ENCODE data around the gene TMEM45A. TPM values are rescaled to one million over a fixed set of nuclear protein-coding genes. Genes with fewer than 3 reads are reported as not detected.

The TMEM45A gene
- total RNA-seq, 4 donors from 2014 or later, result 1.8 to 25.1 (median 5.1) TPM

GRCh38 chr3:100609963-100610362, 117.5 kb downstream of the TMEM45A start:
- no peak overlapping the region for H3K27ac ChIP-seq
- 64 to 72% methylated on average over 2 of the region's 2 CpGs for WGBS, 2 donors
- intact Hi-C loops (cut with DNase I), result no loop called here
- H3K4me1 ChIP-seq, result no peaks in the 10 kb centered on the region
- H3K36me3 ChIP-seq, result no peaks in the 10 kb centered on the region
- no peak overlapping the region for H3K4me3 ChIP-seq
- no peak for DNase-seq
- TF ChIP-seq, protein P1, sequence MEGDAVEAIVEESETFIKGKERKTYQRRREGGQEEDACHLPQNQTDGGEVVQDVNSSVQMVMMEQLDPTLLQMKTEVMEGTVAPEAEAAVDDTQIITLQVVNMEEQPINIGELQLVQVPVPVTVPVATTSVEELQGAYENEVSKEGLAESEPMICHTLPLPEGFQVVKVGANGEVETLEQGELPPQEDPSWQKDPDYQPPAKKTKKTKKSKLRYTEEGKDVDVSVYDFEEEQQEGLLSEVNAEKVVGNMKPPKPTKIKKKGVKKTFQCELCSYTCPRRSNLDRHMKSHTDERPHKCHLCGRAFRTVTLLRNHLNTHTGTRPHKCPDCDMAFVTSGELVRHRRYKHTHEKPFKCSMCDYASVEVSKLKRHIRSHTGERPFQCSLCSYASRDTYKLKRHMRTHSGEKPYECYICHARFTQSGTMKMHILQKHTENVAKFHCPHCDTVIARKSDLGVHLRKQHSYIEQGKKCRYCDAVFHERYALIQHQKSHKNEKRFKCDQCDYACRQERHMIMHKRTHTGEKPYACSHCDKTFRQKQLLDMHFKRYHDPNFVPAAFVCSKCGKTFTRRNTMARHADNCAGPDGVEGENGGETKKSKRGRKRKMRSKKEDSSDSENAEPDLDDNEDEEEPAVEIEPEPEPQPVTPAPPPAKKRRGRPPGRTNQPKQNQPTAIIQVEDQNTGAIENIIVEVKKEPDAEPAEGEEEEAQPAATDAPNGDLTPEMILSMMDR (IDR thresholded peaks at IDR 0.05), result no peak
- no peak for TF ChIP-seq POLR2A (IDR thresholded peaks at IDR 0.05)
- H3K27me3 ChIP-seq, result peaks cover 0 to 6% (median 0%) of the 10 kb centered on the region in 4 donors
- no peaks in the 10 kb centered on the region for H3K9me3 ChIP-seq

GRCh38 chr3:100611221-100611620, 118.8 kb downstream of the TMEM45A start:
- intact Hi-C loops (cut with DNase I), result no loop called here
- Histone ChIP-seq H3K4me3 (no peak overlapping the region), H3K36me3 (no peaks in the 10 kb centered on the region), H3K4me1 (no peaks in the 10 kb centered on the region), H3K27me3 (peaks cover 0 to 6% (median 0%) of the 10 kb centered on the region in 4 donors), H3K9me3 (no peaks in the 10 kb centered on the region), H3K27ac (no peak overlapping the region)
- no peak for TF ChIP-seq POLR2A (IDR thresholded peaks at IDR 0.05)
- no peak for DNase-seq
- 56 to 72% methylated on average over 3 of the region's 3 CpGs for WGBS, 2 donors

GRCh38 chr3:100613721-100614390, 121.4 kb downstream of the TMEM45A start:
- Histone ChIP-seq H3K27me3 (peaks cover 0 to 6% (median 0%) of the 10 kb centered on the region in 4 donors), H3K27ac (no peak overlapping the region), H3K9me3 (no peaks in the 10 kb centered on the region), H3K4me1 (no peaks in the 10 kb centered on the region), H3K36me3 (no peaks in the 10 kb centered on the region), H3K4me3 (no peak overlapping the region)
- 73 to 75% methylated on average over 4 of the region's 4 CpGs for WGBS, 2 donors
- intact Hi-C loops (cut with DNase I), result no loop called here
- no peak for TF ChIP-seq POLR2A (IDR thresholded peaks at IDR 0.05)
- TF ChIP-seq, protein P1 (IDR thresholded peaks at IDR 0.05), result no peak
- no peak for DNase-seq

DNA sequence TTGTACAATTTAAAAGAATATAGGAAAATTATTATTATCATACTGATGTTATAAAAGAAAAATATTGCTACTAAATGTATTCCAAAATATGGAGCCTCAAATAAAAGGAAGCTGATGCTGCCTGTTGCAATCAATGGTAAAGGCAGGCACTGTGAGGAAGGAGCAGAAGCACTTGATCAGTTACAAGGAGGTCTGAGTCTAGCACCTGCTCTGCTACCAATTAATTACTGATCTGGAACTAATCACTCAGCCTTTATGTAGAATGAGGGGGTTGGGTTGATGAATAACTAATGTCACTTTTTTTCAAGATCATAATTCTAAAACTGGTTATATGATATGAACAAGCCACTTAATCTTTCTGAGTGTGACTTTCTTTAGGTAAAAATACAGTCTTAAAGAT, 122.5 kb downstream of the TMEM45A start:
- H3K27me3 ChIP-seq, result peaks cover 0 to 6% (median 0%) of the 10 kb centered on the region in 4 donors
- H3K9me3 ChIP-seq, result no peaks in the 10 kb centered on the region
- H3K4me1 ChIP-seq, result no peaks in the 10 kb centered on the region
- no peak overlapping the region for H3K27ac ChIP-seq
- TF ChIP-seq POLR2A (IDR thresholded peaks at IDR 0.05), result no peak
- TF ChIP-seq, protein P1 (IDR thresholded peaks at IDR 0.05), result no peak
- H3K36me3 ChIP-seq, result no peaks in the 10 kb centered on the region
- H3K4me3 ChIP-seq, result no peak overlapping the region
- no peak for DNase-seq
- intact Hi-C loops (cut with DNase I), result no loop called here

GRCh38 chr3:100615684-100616083, 123.3 kb downstream of the TMEM45A start:
- DNase-seq, result no peak
- Histone ChIP-seq H3K9me3 (no peaks in the 10 kb centered on the region), H3K36me3 (no peaks in the 10 kb centered on the region), H3K4me3 (no peak overlapping the region), H3K27ac (no peak overlapping the region), H3K4me1 (no peaks in the 10 kb centered on the region), H3K27me3 (peaks cover 0 to 3% (median 0%) of the 10 kb centered on the region in 4 donors)
- no peak for TF ChIP-seq POLR2A (IDR thresholded peaks at IDR 0.05)
- TF ChIP-seq, protein P1 (IDR thresholded peaks at IDR 0.05), result no peak
- intact Hi-C loops (cut with DNase I), result no loop called here

GRCh38 chr3:100621251-100621650, 128.8 kb downstream of the TMEM45A start:
- Histone ChIP-seq H3K4me3 (no peak overlapping the region), H3K4me1 (no peaks in the 10 kb centered on the region), H3K9me3 (no peaks in the 10 kb centered on the region), H3K36me3 (no peaks in the 10 kb centered on the region), H3K27me3 (no peaks in the 10 kb centered on the region), H3K27ac (no peak overlapping the region)
- intact Hi-C loops (cut with DNase I), result no loop called here
- no peak for DNase-seq
- TF ChIP-seq, protein P1 (IDR thresholded peaks at IDR 0.05), result no peak
